NCI-H510A (cell line): ENCODE data around the gene PAPOLA.
"Not testable (repeated sequence)": the region's sequence is repeated elsewhere in the genome, so short reads cannot be mapped to it uniquely, and the experiment has no call there.

Source experiments
- DNase-seq: peaks from one replicate; lab custom pipeline; 2025; lab: John Stamatoyannopoulos, UW

Gene PAPOLA

DNA sequence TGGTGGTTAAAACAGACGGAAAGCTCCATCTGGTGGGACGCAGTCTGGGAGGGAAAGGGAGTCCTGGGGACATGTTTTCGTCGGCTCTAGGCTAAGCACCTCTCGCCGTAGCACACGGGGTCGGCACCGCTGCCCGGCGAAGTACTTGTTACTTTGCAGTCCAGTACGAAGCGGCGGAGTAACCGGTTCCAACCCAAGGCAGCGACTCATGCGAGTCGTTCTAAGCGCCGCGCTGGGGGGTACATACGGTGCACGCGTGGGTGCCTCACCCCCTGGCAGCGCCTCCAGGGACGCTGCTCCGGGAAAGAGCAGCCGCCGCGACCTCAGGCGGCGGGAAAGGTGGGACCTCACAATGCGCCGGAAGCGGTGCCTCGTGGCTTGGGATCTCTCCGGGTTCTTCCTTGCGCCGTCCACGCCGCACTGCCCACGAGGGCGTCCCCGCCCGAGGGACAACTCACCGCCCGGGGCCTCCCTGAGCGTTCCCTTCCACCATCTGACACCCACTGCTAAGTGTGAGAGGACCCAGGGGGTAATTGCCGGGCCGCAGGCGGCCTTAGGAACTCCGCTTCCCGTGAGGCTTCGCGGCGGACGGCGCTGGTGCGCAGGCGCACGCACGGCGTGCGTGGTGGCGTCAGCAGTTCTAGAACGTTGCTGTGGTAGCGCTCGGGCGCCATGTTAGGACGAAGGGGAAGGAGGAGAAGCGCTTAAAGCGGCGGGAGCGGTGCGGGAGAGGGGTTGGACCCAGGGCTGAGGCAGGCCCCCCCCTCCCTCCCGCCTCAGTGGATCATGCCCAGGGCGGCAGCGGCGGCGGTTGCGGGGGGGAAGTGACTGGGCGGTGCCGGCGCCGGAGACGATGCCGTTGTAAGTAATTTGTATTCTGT, at the start of gene PAPOLA:
Gene PAPOLA, plus strand, starts transcription at position 643 of the 881 bp plus-strand sequence. Its CDS starts 211 bp downstream, at position 854.
- peak; percentile 84 for DNase-seq

DNA sequence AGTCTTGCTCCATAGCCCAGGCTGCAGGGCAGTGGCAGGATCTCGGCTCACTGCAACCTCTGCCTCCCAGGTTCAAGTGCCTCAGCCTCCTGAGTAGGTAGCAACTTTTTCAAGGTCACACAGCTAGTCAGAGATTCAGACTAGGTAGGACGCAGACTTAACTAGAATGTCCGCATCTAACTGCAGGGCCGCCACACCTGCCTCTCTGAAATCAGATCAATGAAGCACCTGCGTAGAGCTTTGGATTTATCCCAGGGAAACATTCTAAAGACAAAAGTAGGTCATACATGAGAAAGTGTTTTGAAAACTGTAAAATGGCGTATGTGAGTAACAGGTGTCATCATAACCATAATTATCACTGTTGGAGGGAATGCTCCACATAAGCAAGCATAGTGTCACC, 49.5 kb upstream of the PAPOLA start:
- DNase-seq, result no peak

DNA sequence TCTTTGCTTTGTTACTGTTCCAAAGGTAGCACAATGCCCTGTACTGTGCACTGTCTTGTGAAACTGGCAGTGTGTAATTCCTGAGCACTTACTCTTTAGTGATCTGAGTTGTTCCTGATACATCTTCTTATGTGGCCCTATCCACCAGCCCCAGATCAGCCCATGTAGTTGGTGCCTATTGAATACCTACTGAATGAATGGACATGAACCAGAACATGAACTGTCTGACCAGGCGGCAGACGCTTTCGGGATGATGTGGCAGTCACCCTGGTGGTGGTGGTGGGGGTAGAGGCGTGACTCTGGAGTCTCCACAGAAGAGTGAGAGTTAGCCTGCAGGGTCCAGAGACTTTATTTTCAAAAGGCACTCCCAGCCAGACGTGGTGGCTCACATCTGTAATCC, 46.6 kb upstream of the PAPOLA start:
- DNase-seq, result no peak

DNA sequence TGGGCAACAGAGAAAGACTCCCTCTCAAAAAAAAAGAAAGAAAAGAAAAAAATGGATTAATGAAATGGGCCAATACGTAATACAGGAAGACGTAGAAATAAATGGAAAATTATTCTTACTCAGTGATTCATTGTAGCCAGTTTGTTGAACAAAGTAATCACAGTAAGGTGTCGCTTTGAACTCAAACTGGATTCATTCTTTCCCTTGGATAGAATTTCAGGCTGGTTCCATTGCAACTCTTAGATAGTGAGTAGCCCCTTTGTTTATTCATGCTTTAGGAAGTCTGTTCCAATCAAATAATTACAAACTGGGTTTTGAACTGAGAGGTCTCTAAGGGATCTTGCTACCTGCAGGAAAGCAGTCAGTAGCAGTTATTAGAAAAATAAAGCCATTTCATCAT, 42.3 kb upstream of the PAPOLA start:
- DNase-seq, result no peak

DNA sequence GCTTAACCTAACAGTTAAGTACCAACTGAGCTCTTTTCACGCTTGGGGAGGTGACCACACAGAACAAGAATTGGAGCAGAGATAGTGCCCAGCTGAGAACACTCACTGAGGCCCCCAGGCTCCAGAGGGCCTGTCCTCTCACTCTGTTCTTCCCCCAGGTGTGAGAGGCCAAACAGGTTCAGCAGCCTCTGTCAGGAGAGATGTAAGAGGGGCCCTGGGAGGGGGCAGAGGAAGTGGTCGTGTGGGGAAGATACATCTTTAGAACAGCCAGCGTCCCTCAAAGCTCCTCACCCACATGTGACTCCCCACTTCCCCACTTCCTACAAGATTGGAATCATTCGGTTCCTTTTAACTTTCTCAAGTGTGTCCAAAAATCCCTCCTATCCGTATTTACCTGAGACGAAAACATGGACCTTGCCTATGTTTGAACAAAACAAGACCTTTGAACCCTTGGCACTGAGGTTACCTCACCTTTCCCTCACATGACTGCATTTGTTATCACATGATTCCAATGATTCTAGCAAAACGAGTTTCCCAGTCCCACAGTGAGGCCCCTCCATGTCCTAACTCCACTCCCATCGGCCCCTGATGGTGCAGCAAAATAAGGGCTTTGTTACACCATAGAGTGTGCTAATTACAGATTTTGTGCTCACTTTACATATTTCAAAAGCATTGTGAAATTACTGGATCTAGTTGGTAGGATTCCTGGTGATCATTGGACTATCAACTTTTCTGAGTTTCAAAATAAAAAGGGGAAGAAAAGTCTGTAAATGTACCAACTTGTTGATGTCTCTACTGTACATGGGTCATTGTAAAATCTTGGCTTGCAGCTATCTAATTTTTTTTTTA, 40.0 kb upstream of the PAPOLA start:
- DNase-seq, result peak; percentile 18

DNA sequence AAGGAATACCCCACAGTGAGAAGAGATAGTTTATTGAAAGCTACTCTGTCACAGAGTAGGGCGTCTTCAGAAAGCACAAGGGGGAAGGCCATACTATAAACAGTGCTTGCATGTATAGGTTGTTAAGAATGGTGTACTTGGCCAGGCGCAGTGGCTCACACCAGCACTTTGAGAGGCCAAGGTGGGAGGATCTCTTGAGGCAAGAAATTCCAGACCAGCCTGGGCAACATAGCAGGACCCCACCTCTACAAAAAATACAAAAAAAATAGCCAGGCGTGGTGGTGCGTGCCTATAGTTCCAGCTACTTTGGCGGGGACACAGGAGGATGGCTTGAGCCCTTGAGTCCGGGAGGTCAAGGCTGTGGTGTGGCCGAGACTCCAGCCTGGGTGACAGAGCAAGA, 38.0 kb upstream of the PAPOLA start:
- DNase-seq, result no peak

DNA sequence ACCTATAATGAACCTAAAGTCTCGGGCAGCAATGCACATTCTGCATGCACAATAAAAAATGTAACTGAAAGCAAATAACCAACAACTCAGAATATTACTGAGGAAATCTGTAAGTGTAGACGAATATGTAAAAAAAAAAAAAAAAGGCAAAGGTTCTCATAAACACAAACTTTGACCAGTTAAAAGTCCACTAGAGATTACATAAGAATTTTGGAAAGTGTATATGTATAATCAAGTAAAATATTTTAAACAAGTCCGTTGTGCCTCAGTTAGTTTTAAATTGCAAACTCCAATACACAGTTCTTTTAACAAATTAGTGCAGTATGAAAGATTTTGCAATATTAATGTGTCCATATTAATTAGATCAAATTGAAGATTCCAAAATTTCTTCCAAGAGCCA, 35.3 kb upstream of the PAPOLA start:
- DNase-seq, result no peak

DNA sequence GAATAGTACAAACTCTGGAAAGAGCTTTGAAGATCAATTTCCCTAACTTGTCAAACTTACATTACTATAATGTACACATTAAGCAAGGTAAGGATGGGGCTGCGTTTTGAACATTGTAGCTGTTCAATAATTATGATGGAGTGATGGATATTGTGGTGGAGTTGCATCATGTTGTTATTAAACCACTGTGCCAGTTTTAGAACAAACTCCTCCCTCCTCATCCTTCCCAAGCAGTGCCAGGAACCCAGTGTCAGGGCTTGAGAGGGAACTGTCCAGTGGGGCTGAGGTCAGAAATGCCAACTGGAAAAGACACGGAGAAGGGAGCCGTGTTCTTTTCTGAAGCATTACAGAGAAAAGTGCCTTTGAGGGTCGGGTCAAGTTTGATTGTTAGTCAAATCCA, 31.9 kb upstream of the PAPOLA start:
- DNase-seq, result no peak

DNA sequence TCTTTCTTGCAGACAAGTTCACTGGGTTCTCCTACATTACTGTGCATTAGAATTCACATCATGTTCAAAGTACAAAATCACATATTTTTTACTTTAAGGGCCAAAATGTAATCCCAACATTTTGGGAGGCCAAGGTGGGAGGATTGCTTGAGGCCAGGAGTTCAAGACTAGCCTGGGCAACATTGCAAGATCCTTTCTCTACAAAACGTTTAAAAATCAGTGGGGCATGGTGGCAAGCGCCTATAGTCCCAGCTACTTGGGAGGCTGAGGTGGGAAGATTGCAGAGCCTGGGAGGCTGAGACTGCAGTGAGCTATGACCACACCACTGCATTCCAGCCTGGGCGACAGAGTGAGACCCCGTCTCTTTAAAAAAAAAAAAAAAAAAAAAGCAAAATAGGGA, 31.2 kb upstream of the PAPOLA start:
- not testable (repeated sequence) for DNase-seq

DNA sequence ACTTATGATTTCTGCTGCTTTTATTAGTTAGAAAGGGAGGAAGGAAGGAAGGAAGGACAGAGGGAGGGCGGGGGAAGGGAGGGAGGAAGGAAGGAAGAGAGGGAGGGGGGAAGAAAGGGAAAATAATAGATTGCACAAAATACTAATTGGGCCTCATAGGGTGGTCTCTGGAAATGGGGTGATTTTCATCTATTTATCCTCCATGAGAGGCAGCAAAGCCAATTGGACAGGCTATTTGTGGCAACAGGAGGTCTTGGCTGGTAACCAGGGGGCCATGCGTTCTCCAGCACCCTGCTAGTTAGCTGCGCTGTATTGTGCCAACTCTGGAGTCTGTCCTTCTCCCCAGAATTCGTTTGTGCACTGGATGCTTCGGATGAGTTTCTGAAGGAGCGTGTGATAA, 24.1 kb upstream of the PAPOLA start:
- DNase-seq, result no peak

DNA sequence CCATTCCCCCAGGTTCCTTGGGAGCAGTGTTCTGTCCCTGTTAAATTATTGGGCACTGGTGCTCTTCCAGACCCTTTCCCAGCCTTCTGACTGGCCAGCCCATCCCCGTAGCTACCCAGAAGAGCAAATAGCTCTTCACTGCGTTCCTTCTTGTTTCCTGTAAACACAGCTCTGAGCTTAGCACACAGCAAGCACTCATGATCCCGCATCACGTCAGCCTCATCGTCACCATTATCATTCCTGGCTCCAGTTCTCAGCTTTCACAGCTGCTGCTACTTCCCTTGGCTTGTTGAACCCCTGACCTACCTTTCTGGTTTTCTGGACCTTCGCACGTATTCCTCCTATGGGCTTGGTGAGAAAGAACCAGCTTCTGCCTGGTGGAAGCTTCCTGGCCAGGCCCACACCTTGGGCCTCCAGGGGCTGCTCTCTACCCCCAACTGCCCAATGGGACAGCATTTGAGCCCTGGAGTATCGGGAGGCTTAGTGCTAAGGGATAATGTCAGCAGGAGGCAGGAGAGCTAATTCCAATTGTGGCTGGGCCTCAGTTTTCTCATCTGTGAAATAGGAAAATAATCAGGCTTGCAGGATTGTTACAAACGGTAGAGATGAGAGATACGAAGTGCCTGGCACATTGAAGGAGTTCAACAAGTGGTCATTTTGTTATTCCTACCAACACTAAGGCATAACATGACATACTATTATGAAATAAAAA, 22.6 kb upstream of the PAPOLA start:
- DNase-seq, result peak; percentile 83

DNA sequence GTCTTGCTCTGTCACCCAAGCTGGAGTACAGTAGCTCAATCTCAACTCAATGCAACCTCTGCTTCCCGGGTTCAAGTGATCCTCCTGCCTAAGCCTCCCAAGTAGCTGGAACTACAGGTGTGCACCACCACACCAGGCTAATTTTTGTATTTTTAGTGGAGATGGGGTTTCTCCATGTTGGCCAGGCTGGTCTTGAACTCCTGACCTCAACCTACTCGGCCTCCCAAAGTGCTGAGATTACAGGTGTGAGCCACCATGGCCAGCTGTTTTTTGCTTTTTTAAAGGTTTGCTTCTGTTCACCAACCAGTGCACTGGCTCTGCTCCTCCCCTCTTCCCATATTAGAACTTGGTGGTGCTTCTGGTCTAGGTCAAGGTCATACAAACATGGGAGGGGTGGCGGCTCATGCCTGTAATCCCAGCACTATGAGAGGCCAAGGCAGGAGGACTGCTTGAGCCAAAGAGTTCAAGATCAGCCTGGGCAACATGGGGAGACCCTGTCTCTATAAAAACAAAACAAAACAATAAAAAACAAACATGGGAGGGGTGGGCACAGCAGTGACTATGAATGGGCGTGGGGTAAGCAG, 20.4 kb upstream of the PAPOLA start:
- DNase-seq, result no peak

DNA sequence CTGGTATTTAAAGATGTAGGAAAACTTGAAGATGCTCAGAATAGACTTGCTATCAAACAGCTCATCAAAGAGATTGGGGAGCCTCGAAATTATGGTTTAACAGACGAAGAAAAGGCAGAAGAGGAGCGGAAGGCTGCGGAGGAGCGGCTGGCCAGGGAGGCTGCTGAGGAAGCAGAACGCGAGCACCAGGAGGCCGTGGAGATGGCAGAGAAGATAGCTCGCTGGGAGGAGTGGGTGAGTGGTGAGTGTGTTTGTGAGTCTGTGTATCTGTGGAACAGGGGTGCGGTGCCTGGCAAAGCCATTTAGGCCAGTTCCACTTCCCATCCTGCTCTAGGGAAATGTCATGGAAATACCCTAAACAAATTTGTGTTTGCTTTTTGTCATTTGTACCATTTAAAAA, 19.2 kb upstream of the PAPOLA start:
- no peak for DNase-seq

DNA sequence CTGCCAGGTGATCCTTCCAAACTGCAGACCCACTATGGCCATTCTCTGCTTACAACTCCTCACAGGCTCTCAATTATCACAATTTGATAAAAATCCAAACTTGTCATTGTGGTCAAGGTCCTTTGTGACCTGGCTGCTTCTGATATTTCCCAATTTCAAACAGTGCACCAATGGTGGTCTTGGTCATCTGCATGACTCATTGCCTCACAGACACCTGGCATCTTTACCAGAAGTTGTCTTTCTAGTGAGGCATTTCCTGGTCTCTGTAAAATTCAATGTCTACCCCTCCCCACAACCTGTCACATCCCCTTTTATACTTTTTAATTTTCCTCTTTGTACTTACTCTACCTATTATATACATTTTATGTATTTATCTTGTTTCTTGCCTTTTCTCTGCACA, 17.8 kb upstream of the PAPOLA start:
- DNase-seq, result no peak

DNA sequence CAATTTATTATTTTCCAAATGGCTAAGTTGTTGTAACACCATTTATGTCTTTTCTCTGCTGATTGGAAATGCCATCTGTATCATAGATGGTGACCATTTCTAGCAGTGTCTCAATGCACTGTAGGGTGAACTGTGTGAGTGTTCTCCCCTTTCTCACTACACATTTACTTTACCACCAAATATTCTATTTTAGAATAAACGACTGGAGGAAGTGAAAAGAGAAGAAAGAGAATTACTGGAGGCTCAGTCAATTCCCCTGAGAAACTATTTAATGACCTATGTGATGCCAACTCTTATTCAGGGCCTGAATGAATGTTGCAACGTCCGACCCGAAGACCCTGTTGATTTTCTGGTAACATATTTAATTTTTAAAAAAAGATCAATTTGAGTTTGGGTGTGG, 15.5 kb upstream of the PAPOLA start:
- no peak for DNase-seq

DNA sequence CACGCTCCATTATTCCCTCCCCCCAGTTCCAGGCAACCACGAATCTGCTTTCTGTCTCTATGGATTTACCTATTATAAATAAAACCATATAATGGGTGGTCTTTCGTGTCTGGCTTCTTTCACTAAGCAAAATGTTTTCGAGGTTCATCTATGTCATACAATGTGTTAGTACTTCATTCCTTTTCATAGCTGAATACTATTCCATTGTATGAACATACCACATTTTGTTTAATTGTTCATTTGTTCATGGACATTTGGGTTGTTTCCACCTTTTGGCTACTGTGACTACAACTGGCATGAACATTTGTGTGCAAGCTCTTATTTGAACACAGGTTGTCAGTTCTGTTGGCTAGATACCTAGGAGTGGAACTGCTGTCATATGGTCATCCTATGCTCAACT, 12.9 kb upstream of the PAPOLA start:
- DNase-seq, result no peak

DNA sequence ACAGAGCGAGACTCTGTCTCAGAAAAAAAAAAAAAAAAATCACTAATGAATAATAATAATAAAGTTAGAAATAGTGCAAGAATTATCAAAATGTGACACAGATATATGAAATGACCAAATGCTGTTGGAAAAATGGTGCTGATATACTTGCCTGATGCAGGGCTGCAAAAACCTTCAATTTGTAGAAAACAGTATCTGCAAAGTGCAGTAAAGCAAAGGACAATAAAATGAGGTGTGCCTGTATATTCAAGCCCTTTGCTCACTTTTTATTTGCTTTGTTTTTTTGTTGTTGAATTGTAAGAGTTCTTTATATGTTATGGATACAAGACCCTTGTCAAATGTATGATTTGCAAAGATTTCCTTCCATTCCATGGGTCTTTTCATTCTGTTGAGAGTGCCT, 9.0 kb upstream of the PAPOLA start:
- no peak for DNase-seq

DNA sequence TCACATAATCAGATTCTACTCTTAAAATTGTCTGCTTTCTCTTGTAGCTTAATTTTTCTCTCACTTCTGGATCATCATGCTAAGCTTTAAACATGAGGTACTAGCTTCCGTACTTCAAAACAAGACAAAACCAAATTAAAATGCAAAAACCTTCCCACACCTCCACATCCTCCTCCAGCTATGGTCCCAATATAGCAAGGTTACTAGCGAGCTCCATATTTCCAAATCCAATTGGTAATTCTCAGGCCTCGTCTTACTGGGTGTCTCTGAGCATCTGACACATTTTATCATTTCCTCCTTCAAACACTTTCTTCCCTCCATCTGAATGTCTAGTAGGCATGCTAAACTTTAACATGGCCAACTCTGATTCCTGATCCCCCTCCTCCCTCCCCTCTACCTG, 7.9 kb upstream of the PAPOLA start:
- no peak for DNase-seq

DNA sequence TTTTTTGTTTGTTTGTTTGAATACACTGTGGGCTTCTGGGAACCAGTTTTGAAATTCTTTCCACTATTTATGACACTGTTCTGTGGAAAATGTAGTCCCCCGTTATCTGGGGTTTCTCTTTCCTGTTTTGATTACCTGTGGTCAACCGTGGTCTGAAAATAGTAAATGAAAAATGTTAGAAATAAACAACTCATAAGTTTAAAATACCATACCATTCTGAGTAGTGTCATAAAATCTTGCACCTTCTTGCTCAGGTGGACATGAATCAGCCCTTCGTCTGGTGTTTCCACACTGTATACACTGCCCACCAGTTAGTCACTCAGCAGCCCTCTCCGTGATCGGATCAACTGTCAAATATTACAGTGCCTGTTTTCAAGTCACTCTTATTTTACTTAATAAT, 5.1 kb upstream of the PAPOLA start:
- DNase-seq, result no peak

DNA sequence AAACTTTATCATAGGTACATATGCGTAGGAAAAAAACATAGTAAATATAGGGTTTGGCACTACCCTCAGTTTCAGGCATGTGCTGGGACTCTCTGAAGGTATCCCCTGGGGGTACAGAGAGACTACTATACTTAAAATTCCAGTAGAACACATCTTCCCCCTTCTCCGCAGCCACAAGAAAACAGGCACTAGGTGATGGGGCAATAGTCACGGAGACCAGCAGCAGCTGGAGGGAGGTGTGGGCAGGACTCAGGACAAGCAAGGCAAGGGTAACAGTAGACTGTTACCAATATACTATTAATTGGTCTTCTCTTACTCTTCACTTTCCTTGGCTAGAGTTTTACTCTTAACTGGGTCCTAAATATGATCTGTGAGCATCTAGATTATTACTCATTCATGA, 4.6 kb upstream of the PAPOLA start:
- DNase-seq, result no peak

DNA sequence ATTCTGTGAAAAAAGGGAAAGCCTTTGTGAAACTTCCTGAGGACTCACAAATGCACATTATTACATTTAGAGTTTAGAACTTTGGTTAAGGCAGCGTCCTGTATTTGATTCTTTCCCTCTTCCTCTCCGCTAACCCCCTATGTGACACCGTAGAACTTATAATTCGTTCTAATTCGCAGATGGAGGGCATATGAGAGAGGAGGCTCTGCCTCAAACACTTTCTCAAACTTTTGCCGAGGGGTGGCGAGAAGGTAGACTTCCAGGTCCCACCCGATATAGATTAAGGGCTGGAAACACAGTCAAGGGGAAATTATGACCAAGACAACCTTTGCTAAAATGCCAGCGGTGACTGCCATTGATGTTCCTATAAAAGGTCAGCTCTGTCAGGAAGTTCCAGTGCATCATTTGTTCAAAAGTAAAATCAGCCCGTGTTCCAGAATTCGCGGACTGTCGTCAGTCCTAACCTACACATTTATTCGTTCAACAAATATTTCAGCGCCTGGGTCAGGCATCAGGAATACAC, 904 bp upstream of the PAPOLA start:
- no peak for DNase-seq
